Body of pancreas (tissue), 4 donors: Measurements from ENCODE around the gene MLH1.

ENCODE experiments used
- CTCF ChIP-seq, 7 experiments: fragments of 450-650 bp in 4 of 7; fragments of 200-600 bp in 3 of 7; sonication (generic) in 3 of 7; IDR thresholded peaks; one replicate each; pipeline ENCODE4 v1.5.1; 2016 to 2019; ENCODE audit warnings: antibody characterized with exemption in 7 of 7
- POLR2A ChIP-seq, 3 donors: fragments of 450-650 bp; IDR thresholded peaks; one replicate each; pipeline ENCODE4 v1.6.1; 2016; ENCODE audit warnings: antibody characterized with exemption in 3 of 3, mild to moderate bottlenecking in 2 of 3

- TF ChIP-seq CTCF (IDR thresholded peaks at IDR 0.05) (no peak), POLR2A (IDR thresholded peaks at IDR 0.05) (no peak)
These were observed 37.3 kb downstream of the MLH1 start for GRCh38 chr3:37030588-37030987.
